OCI-LY7 (cell line): ENCODE results near the gene CXCR4.
"Not testable (repeated sequence)": the region's sequence is repeated elsewhere in the genome, so short reads cannot be mapped to it uniquely, and the experiment has no call there.

Experiments
- EZH2phosphoT487 ChIP-seq: fragments of 200-600 bp; sonication (generic); IDR thresholded peaks from 2 replicates; pipeline ENCODE4 v1.6.1; 2018; ENCODE audit warnings: low read depth, borderline replicate concordance, mild to moderate bottlenecking, mixed run types, antibody characterized with exemption, low read length, moderate library complexity, mixed read lengths
- TF ChIP-seq, protein P1 (sequence below): fragments of 200-600 bp; sonication (generic); conservative IDR thresholded peaks from 2 replicates; pipeline ENCODE4 v1.5.1; 2014; ENCODE audit warnings: mild to moderate bottlenecking, antibody characterized with exemption, low read length, moderate library complexity, mixed read lengths

DNA sequence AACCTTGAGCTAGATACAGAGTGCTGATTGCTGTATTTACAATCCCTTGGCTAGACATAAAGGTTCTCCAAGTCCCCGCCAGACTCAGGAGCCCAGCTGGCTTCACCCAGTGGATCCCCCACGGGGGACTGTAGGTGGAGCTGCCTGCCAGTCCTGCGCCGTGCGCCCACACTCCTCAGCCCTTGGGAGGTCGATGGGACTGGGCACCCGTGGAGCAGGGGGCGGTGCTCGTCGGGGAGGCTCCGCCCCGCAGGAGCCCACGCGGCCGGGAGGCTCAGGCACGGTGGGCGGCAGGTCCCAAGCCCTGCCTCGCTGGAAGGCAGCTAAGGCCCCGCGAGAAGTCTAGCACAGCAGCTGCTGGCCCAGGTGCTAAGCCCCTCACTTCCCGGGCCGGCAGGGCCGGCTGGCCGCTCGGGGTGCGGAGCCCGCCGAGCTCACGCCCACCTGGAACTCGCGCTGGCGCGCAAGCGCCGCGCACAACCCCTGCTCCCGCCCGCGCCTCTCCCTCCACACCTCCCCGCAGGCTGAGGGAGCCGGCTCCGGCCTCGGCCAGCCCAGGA is 30.0 kb downstream of the CXCR4 start:
- TF ChIP-seq, protein P1, sequence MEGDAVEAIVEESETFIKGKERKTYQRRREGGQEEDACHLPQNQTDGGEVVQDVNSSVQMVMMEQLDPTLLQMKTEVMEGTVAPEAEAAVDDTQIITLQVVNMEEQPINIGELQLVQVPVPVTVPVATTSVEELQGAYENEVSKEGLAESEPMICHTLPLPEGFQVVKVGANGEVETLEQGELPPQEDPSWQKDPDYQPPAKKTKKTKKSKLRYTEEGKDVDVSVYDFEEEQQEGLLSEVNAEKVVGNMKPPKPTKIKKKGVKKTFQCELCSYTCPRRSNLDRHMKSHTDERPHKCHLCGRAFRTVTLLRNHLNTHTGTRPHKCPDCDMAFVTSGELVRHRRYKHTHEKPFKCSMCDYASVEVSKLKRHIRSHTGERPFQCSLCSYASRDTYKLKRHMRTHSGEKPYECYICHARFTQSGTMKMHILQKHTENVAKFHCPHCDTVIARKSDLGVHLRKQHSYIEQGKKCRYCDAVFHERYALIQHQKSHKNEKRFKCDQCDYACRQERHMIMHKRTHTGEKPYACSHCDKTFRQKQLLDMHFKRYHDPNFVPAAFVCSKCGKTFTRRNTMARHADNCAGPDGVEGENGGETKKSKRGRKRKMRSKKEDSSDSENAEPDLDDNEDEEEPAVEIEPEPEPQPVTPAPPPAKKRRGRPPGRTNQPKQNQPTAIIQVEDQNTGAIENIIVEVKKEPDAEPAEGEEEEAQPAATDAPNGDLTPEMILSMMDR: not testable (repeated sequence)
- not testable (repeated sequence) for TF ChIP-seq EZH2phosphoT487
